ENCODE measurements around the gene CLSTN1.

DNA sequence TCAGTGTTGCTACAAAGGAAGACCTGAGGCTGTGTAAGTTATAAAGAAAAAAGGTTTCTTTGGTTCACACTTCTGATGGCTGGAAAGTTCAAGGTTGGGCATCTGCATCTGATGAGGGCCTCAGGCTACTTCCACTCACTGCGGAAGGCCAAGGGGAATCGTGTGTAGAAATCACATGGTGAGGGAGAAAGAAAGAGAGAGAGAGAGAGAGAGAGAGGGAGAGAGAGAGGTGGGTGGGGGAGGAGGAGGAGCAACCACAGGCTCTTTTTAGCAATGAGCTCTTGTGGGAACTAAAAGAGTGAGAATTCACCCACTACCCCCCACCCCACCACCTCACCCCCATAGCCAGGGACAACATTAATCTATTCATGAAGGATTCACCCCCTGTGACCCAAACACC lies 59.9 kb downstream of the CLSTN1 start:
- TF ChIP-seq SMAD1 (CRISPR knock-in tag; IDR thresholded peaks at IDR 0.05; ENCODE audit: borderline replicate concordance, low read depth): no peak
- TF ChIP-seq, protein P1, sequence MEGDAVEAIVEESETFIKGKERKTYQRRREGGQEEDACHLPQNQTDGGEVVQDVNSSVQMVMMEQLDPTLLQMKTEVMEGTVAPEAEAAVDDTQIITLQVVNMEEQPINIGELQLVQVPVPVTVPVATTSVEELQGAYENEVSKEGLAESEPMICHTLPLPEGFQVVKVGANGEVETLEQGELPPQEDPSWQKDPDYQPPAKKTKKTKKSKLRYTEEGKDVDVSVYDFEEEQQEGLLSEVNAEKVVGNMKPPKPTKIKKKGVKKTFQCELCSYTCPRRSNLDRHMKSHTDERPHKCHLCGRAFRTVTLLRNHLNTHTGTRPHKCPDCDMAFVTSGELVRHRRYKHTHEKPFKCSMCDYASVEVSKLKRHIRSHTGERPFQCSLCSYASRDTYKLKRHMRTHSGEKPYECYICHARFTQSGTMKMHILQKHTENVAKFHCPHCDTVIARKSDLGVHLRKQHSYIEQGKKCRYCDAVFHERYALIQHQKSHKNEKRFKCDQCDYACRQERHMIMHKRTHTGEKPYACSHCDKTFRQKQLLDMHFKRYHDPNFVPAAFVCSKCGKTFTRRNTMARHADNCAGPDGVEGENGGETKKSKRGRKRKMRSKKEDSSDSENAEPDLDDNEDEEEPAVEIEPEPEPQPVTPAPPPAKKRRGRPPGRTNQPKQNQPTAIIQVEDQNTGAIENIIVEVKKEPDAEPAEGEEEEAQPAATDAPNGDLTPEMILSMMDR (CRISPR knock-in tag; IDR thresholded peaks at IDR 0.05): no peak
- TF ChIP-seq, protein P2, sequence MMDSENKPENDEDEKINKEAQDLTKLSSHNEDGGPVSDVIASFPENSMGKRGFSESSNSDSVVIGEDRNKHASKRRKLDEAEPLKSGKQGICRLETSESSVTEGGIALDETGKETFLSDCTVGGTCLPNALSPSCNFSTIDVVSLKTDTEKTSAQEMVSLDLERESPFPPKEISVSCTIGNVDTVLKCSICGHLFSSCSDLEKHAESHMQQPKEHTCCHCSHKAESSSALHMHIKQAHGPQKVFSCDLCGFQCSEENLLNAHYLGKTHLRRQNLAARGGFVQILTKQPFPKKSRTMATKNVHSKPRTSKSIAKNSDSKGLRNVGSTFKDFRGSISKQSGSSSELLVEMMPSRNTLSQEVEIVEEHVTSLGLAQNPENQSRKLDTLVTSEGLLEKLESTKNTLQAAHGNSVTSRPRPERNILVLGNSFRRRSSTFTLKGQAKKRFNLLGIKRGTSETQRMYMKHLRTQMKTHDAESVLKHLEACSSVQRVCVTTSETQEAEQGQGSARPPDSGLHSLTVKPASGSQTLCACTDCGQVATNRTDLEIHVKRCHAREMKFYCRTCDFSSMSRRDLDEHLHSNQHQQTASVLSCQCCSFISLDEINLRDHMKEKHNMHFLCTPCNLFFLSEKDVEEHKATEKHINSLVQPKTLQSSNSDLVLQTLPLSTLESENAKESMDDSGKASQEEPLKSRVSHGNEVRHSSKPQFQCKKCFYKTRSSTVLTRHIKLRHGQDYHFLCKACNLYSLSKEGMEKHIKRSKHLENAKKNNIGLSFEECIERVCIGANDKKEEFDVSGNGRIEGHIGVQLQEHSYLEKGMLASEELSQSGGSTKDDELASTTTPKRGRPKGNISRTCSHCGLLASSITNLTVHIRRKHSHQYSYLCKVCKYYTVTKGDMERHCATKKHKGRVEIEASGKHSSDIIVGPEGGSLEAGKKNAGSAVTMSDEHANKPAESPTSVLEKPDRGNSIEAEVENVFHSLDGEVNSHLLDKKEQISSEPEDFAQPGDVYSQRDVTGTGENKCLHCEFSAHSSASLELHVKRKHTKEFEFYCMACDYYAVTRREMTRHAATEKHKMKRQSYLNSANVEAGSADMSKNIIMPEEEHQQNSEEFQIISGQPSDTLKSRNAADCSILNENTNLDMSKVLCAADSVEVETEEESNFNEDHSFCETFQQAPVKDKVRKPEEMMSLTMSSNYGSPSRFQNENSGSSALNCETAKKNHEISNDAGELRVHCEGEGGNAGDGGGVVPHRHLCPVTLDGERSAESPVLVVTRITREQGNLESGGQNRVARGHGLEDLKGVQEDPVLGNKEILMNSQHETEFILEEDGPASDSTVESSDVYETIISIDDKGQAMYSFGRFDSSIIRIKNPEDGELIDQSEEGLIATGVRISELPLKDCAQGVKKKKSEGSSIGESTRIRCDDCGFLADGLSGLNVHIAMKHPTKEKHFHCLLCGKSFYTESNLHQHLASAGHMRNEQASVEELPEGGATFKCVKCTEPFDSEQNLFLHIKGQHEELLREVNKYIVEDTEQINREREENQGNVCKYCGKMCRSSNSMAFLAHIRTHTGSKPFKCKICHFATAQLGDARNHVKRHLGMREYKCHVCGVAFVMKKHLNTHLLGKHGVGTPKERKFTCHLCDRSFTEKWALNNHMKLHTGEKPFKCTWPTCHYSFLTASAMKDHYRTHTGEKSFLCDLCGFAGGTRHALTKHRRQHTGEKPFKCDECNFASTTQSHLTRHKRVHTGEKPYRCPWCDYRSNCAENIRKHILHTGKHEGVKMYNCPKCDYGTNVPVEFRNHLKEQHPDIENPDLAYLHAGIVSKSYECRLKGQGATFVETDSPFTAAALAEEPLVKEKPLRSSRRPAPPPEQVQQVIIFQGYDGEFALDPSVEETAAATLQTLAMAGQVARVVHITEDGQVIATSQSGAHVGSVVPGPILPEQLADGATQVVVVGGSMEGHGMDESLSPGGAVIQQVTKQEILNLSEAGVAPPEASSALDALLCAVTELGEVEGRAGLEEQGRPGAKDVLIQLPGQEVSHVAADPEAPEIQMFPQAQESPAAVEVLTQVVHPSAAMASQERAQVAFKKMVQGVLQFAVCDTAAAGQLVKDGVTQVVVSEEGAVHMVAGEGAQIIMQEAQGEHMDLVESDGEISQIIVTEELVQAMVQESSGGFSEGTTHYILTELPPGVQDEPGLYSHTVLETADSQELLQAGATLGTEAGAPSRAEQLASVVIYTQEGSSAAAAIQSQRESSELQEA (CRISPR knock-in tag; IDR thresholded peaks at IDR 0.05; ENCODE audit: not compliant biosample characterization): no peak
- TF ChIP-seq JARID2 (CRISPR knock-in tag; IDR thresholded peaks at IDR 0.05; ENCODE audit: insufficient replicate concordance): no peak
- no peak for TF ChIP-seq ZNF317 (CRISPR knock-in tag; IDR thresholded peaks at IDR 0.05)
- no peak for TF ChIP-seq TP53 (CRISPR knock-in tag; conservative IDR thresholded peaks at IDR 0.05)
- TF ChIP-seq CC2D1A (CRISPR knock-in tag; IDR thresholded peaks at IDR 0.05): no peak
- no peak for TF ChIP-seq MAFF (IDR thresholded peaks at IDR 0.05; ENCODE audit: low read depth, low read length)
- TF ChIP-seq, protein P3, sequence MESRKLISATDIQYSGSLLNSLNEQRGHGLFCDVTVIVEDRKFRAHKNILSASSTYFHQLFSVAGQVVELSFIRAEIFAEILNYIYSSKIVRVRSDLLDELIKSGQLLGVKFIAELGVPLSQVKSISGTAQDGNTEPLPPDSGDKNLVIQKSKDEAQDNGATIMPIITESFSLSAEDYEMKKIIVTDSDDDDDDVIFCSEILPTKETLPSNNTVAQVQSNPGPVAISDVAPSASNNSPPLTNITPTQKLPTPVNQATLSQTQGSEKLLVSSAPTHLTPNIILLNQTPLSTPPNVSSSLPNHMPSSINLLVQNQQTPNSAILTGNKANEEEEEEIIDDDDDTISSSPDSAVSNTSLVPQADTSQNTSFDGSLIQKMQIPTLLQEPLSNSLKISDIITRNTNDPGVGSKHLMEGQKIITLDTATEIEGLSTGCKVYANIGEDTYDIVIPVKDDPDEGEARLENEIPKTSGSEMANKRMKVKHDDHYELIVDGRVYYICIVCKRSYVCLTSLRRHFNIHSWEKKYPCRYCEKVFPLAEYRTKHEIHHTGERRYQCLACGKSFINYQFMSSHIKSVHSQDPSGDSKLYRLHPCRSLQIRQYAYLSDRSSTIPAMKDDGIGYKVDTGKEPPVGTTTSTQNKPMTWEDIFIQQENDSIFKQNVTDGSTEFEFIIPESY (CRISPR knock-in tag; IDR thresholded peaks at IDR 0.05): no peak
- no peak for TF ChIP-seq GABPB1 (CRISPR knock-in tag; IDR thresholded peaks at IDR 0.05)
- TF ChIP-seq NKX3-1 (CRISPR knock-in tag; IDR thresholded peaks at IDR 0.05): no peak

Data from HepG2 (cell line).